Fibroblast of lung (primary cell): Measurements from ENCODE around the gene STK32B.

ENCODE experiments used
- CTCF ChIP-seq, 2 donors: IDR thresholded peaks in 1 of 2; conservative IDR thresholded peaks in 1 of 2; 1 replicate in 1 of 2; 2 replicates in 1 of 2; pipeline ENCODE4 v1.5.1; 2011 to 2012; ENCODE audit warnings: low read length in 2 of 2, control low read depth in 1 of 2, inconsistent platforms in 1 of 2, low read depth in 1 of 2, mild to moderate bottlenecking in 1 of 2
- EZH2 ChIP-seq: IDR thresholded peaks from 2 replicates; pipeline ENCODE4 v1.5.1; 2012; ENCODE audit warnings: low read length, control low read depth, mild to moderate bottlenecking; ENCODE audit errors: missing control alignments

- TF ChIP-seq CTCF (conservative IDR thresholded peaks at IDR 0.05 in 1 of 2, IDR thresholded peaks at IDR 0.05 in 1 of 2; ENCODE audit: low read depth in 1 of 2, low read length in 2 of 2) (no peak), EZH2 (no peak)
Observed at GRCh38 chr4:5429747-5430146, 378.5 kb downstream of the STK32B start.
